ENCODE data around the gene PCMT1.
"Not testable (repeated sequence)": the region's sequence is repeated elsewhere in the genome, so short reads cannot be mapped to it uniquely, and the experiment has no call there.

PCMT1 gene

DNA sequence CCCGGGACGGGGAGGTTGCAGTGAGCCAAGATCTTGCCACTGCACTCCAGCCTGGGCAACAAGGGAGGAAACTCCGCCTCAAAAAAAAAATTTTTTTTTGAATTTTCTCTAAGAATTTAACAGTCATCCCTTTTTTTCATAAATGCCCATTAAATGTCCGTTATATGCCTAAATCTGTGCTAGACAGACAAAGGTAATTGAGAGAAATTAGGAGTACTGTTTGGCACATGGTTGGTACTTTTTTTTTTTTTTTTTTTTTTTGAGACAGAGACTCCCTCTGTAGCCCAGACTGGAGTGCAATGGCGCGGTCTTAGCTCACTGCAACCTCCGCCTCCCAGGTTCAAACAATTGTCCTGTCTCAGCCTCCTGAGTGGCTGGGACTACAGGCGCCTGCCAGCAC lies 1.7 kb downstream of the PCMT1 start:
- DNase-seq = no peak

GRCh38 chr6:149751920-149752319 lies 2.4 kb downstream of the PCMT1 start:
- not testable (repeated sequence) for DNase-seq

DNA sequence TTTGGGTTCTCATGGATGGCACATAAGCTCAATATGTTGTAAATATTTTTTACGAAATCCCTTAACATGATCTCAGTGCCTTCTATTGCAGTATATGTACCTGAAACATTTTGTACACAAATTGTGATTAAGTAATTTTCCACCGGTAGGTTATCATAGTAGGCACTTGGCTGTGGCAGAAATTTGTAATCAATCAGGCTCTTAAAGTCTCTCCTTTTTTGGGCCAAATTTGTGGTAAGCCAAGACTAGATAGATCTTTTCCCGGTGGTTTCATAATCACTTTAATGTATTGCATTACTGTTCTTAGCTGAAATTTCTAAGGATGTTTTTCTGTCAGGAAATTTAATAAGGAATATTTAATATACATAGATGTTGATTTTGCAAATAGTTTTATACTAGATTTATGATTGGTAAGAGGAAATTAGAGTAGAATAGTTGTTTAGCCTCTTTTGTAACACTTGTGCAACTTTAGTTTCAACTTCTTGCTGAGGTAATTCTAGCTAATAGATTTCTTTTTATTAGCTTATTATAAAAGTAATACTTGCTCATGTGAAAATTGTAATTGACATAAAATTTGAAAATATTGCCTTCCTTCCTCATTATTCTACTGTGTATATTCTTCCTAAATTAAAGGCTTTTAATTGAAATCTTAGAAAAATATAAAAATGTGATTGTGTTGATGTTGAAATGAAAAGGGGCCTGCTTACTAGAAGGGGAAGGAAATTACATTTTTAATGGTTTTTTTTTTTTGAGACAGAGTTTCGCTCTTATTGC lies 3.2 kb downstream of the PCMT1 start:
- no peak for DNase-seq

GRCh38 chr6:149753374-149753637 lies 3.8 kb downstream of the PCMT1 start:
- DNase-seq = not testable (repeated sequence)

DNA sequence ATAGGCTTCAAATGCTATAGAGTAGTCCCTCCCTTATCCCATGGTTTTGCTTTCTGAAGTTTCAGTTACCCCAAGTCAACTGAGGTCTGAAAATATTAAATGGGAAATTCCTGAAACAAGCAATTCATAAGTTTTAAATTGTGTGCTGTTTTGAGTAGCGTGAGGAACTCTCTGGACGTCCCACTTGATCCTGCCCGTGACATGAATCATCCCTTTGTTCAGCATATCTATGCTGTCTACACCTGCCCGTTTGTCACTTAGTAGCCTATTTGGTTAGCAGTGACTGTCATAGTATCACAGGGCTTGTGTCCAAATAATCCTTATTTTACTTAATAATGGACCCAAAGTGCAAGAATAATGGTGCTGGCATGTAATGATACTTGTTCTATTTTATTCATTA lies 5.0 kb downstream of the PCMT1 start:
- DNase-seq = no peak

DNA sequence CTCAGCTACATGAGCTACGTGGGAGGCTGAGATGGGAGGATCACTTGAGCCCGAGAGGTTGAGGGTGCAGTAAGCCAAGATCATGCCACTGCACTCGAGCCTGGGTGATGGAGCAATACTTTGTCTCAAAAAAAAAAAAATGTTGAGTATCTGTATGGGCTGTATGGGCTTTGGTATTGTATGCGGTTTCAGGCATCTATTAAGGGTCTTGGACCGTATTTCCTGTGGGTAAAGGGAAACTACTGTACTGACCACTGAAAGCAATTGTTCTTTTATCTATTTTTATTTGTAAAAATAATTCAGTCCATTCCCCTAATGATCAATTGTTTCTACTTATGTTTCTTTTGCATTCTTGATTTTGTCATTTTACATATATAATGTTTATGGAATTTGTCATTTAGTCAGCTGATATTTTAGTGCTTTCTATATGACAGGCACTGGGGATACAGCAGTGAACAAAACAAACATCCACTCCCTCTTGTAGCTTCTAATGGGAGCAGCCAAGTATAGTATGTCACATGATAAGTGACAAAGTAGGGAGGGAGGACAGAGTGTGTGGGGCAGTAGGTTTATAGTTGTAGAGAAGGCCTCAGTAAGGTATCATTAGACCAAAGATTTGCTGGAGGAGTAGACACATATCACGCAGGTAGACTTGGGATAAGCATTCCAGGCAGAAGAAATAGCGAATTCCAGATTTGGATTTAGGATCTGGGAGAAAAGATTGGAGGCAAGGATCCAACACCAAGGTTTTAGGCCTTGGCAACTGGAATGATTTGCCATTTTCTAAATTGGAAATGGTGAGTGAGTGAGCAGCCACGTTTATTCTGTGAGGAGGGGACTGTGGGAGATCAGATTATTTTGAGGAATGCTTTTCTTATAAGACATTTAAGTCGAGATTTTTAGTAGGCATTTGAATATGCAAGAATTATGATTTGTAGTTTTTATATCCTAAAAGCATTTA lies 6.0 kb downstream of the PCMT1 start:
- DNase-seq = no peak

- DNase-seq = no peak
Observed at GRCh38 chr6:149756261-149756636, 6.7 kb downstream of the PCMT1 start.

DNA sequence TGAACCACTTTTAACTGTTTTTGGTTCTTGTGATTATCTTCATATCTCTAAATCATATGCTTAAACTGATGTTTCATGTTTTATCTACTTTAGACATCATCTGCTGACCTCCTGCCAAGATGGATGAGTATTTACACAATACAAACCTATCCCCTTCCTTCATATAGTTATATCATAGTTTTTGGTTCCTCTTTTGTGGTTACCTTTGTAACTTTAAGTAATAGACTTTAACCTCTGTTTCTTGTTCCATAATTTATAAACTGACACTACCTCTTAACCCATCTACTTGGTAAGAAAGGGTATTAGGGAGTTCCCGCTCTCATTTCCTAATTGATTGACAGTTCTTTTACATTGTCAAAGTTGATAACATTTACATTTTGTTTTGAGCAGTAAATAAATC lies 11.9 kb downstream of the PCMT1 start:
- no peak for DNase-seq

- no peak for DNase-seq
Observed at GRCh38 chr6:149763866-149764265, 14.3 kb downstream of the PCMT1 start.

DNA sequence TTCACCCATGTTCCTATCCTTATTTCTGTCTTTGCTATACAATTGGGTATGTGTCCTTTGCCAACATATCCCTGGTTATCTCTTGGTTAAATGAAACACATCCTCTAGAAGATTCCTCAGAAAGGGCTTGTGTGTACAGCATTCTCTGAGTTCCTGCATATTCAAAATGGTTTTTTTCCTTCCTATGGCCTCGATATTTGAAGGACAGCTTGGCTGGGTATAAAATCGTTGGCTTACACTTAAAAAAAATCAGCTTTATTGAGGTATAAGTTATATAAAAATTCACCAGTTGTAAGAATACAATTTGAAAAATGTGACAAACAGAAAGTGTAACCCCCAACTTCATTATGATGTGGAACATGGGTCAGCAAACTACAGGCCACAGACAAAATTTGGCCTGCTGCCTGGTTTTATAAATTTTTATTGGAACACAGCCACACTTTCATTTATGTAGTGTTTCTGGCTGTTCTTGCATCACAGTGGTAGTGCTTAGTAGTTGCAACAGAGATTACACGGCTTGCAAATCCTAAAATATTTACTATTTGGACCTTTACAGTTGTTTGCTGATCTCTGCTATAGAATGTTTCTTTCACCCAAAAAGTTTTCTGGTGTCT lies 16.7 kb downstream of the PCMT1 start:
- DNase-seq = no peak

GRCh38 chr6:149769676-149770075 lies 20.1 kb downstream of the PCMT1 start:
- no peak for DNase-seq

DNA sequence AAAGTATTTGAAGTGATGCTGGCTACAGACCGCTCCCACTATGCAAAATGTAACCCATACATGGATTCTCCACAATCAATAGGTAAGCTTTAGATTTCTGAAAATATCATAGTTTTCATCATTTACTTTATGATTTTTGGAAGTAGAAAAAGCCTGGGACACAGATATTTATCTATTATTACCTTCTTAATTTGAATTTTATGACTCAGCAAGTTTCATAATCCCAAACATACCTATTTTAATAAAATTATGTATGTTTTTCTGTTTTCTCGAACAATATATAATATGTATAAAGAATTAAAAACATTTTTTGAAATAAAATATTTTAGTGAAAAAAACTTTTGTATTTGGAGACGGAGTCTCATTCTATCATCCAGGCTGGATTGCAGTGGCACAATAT lies 21.6 kb downstream of the PCMT1 start:
- DNase-seq = no peak

DNA sequence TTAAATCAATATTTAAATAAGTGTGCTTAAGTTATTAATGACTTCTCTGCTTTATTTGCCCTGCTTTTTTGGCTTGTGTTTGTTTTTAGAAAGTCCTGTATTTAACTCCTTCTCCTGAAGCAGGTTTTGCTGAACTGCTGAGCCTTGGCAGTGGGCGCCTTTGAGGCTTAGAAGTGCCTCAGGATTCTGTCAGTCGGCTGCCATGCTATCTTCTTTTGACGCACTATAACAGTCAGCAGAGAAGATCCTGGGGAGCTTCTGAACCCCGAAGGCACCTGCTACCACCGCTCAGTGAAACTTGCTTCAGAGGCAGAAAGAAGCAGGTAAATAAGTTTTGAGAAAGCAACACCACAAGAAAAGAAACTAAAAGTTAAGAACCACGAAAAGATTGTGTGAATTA lies 22.4 kb downstream of the PCMT1 start:
- no peak for DNase-seq

DNA sequence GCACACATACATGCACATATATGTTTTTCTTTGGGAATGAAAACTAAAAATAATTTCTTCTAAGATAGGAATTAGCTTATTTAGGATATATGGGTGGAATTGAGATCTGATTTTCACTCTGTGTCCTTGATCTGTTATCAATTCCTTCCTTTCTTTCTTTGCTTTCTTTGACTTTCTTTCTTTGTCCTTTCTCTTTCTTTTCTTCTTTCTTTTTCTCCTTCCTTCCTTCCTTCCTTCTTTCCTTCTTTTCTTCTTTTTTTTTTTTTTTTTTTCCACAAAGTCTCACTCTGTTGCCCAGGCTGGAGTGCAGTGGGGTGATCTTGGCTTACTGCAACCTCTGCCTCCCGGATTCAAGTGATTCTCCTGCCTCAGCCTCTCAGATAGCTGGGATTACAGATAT lies 28.1 kb downstream of the PCMT1 start:
- no peak for DNase-seq

GRCh38 chr6:149779644-149779963 lies 30.1 kb downstream of the PCMT1 start:
- DNase-seq = no peak

- no peak for DNase-seq
Observed at GRCh38 chr6:149781715-149782114, 32.2 kb downstream of the PCMT1 start.

- no peak for DNase-seq
Observed at GRCh38 chr6:149782337-149782736, 32.8 kb downstream of the PCMT1 start.

DNA sequence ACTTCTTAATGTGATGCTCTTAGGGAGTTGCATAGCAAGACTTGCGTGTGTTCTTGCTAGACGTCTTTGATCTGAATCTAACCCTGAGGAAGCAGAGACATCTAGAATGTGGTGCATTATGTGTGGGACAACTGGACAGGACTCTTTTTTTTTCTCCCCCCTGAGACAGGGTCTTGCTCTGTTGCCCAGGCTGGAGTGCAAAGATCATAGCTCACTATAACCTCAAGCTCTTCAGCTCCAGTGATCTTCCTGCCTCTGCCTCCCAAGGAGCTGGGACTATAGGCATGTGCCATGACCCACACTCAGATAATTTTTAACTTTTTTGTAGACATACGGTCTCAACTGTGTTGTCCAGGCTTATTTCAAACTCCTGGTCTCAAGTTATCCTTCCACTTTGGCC lies 34.0 kb downstream of the PCMT1 start:
- no peak for DNase-seq

- no peak for DNase-seq
Observed at GRCh38 chr6:149806127-149806526, 56.6 kb downstream of the PCMT1 start.

GRCh38 chr6:149809798-149810197 lies 60.3 kb downstream of the PCMT1 start:
- no peak for DNase-seq

GRCh38 chr6:149813351-149813750 lies 63.8 kb downstream of the PCMT1 start:
- no peak for DNase-seq

DNA sequence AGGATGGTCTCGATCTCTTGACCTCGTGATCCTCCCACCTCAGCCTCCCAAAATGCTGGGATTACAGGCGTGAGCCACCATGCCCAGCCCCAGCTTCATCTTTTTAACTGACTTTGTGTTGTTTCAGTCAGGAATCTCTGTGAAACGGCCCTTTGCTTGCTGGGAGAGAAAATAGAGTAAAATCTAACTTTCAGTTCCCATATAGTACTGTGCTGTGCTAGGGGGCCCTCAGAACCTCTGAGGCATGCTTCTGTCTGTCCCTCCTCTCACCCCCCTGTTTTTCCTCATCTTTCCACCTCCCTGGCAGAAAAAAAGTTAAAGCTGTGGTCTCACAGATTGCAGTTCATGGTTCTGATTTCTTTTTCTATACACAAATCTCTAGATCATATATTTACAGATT lies 66.2 kb downstream of the PCMT1 start:
- DNase-seq = no peak

- no peak for DNase-seq
Observed at GRCh38 chr6:149820506-149820905, 71.0 kb downstream of the PCMT1 start.

DNA sequence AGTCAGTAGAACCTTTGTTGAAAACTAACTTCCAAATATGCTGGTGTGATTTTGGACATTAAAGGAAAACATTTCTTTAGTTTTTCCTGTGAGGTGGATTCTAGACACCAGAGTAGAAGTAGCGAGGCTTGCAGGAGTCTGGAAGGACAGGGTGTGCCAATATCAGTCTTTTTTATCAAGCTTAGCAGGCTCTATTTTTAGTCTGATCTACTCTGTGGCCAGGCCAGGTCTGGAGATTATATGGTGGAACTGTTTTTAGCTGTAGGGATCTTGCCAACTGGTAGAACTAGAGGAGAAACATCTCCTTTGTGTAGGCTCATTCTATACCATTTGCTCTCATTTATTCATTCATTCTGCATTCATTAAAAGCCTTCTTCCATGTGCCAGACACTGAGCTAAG lies 72.0 kb downstream of the PCMT1 start:
- no peak for DNase-seq

Data from activated CD4-positive, alpha-beta T cell treated with anti-CD3 and anti-CD28 coated beads for 48 hours (primary cell).